Stimulated activated CD8-positive, alpha-beta memory T cell treated with anti-CD3 and anti-CD28 coated beads, Interleukin-7, amount 100 ng/mL, for 48 hours (primary cell): ENCODE results near the gene SYTL1.
A peak's percentile ranks its signal among the peaks of the same experiment; 100 is the strongest.

Experiments used
- DNase-seq, 2 donors: peaks; one replicate each; pipeline ENCODE4 v3.0.0-alpha.2; 2020; ENCODE audit warnings: low read depth in 1 of 2; ENCODE audit errors: extremely low read depth in 1 of 2

SYTL1 gene

DNA sequence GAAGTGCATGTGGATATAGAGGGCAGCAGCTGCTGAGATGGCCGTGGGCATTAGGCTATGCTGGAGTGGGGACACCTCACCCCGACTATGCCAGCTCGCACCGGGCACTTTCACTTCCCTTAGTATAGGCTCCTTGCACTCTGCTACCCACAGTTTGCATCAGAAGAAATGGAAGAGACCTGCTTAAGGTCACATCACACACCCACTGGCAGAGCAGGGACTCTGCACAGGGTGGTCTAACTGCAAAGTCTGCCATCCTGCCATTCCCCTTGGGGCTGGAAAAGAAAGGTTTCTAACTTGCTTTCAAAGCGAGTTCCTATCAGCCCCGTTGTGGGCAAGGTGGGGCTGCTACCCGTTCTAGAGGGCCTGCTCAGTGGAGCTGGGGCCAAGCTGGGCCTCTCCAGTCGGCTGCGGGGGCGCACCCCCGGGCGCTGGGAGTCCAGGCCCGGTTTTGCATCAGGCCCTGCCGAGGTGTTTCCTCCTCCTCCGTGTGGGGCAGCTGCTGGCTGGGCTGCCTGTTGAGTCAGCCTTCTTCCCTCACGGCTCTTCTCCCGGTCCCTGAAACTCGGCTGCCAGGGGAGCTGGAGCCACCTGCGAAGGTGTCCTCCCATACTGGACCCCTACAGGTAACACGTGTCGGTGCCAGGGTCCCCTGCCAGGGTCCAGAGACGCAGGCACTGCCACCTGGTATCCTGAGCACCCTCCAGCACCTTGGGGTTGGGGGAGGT, at the start of gene SYTL1:
TSS of gene SYTL1 (plus strand) at position 498 of the 728 bp plus-strand sequence. CDS start 3,313 bp downstream, outside the sequence.
- DNase-seq: peak in 1 of 2 donors; percentile 56

GRCh38 chr1:27292106-27292505, 49.7 kb upstream of the SYTL1 start:
- DNase-seq: no peak

- DNase-seq: no peak
These were observed 47.9 kb upstream of the SYTL1 start for GRCh38 chr1:27293915-27294314.

DNA sequence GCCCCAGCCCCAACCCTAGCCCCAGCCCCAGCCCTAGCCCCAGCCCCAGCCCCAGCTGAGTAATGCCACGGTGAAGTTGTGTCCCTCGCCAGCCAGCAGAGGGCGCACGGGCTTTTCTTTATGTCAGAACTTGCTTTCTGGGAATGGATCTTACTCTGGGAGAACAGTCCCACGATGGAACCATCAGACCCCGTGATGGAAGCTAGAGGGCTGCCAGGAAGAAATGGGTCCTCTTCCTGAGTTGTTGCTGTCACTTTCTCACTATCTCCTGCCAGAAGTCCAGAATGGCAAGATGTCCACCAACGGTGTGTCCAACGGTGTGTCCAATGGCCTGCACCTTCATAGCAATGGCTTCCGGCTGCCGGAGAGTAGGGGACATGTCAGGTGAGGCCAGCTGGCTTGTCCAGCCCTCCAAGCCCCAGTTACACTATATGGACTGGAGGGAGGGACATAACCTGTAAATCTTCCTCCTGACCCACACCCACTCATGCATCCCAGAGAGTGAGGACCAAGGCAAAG, 45.0 kb upstream of the SYTL1 start:
- DNase-seq: peak; percentile 28 to 32

DNA sequence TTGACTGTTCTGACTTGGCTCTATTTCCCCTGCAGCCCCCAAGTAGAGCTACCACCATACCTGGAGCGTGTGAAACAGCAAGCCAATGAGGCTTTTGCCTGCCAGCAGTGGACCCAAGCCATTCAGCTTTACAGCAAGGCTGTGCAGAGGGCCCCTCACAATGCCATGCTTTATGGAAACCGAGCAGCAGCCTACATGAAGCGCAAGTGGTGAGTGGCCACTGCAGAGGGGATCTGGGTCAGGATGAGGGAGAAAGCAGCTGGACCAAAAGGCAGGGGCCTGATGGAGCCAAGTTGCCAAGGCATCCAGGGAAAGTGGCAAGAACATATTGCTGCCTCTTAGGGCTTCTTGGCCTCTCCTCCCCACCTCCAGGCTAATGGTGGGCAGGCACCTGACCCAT, 43.9 kb upstream of the SYTL1 start:
- DNase-seq: no peak

- no peak for DNase-seq
These were observed 43.0 kb upstream of the SYTL1 start for GRCh38 chr1:27298632-27299384.

DNA sequence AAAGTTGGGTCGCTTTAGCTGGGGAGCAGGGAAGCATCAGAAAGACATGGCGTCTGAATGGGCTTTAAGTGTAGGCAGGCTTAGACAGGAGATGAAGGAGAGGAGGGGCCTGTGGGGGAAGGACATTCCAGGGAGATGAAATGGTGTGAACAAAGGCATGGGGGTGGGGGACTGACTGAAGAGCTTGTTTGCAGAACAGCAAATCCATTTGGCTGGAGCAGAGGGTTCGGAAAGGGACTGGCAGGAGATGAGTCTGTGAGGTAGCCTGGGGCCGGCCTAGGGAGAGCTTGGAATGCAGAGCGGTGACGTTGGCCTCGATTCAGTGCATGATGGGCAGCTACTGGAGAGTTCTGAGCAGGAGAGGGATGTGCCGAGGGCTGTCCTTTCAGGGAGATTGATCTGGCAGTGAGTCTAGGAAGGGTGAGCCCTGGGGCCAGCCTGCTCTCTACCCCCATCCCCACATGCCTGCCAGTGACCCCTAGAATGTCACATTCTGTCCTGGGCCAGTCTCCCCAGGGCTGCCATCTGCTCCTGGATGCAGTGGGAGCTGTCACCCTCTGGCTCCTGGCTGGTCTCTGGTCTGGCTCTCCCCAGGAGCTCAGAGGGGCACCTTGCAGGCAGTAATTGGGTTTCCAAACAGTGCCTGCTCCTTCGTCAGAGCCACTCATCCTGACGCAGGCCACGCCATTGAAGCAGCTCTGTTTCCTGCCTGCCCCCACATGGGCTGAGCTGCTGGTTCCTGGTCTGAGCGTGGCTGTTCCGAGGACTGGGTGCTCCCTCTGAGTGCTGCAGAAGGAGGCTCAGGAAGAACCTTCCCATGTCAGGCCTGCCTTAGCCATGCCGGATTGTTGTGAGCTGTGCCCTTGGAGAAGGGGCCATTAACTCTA, 42.2 kb upstream of the SYTL1 start:
- no peak for DNase-seq

DNA sequence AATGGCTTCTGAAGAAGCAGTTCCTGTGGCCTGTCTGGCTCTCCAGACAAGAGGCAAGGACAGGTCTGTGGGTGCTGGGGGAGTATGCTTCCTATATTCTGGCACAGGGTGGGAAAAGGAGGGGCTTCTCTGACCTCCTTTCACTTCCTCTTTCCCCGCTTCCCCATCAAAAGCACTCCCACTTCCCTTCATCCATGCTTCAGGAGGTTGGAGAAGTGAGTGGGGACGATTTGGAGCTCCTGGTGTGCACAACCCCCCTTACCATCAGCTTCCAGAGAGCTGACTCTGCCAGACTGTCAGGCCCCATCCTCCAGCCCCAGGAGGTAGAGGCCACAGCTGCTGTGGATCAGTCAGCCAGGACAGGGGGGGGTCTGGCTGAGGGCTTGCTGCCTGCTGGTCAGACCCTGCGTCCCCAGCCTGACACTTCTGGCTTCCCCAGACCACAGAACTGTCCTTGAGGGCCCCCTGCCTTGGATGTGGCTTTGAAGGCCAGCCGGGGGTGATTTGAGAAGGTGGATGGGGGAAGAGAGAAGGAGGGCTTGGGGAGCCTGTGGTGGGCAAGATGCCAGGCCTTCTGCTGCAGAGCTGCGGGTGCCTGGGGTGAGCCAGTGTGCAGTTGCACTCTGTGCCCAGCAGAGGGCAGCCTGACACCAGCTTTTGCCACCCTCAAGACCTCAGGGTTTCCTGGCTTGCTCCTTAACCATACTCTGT, 41.3 kb upstream of the SYTL1 start:
- DNase-seq: peak; percentile 32 to 35

- DNase-seq: no peak
These were observed 40.8 kb upstream of the SYTL1 start for GRCh38 chr1:27301052-27301422.

GRCh38 chr1:27301582-27302199, 40.1 kb upstream of the SYTL1 start:
- DNase-seq: no peak

- DNase-seq: no peak
These were observed 39.2 kb upstream of the SYTL1 start for GRCh38 chr1:27302612-27303011.

DNA sequence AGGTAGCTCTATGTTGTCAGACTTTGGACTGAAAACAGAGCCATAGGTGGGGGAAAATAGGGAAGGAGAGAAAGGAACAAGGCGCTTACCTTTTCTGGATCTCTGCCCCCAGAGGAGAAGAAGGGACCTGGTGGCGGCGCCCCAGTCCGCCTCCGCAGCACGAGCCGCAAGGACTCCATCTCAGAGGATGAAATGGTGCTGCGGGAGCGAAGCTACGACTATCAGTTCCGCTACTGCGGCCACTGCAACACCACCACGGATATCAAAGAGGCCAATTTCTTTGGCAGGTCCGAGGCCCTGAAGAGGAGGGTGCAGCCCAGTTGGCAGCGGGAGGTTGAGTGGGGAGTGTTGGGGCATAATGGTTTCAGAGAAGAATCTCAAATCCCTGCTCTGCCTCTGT, 38.3 kb upstream of the SYTL1 start:
- no peak for DNase-seq

GRCh38 chr1:27306071-27306470, 35.8 kb upstream of the SYTL1 start:
- DNase-seq: no peak

DNA sequence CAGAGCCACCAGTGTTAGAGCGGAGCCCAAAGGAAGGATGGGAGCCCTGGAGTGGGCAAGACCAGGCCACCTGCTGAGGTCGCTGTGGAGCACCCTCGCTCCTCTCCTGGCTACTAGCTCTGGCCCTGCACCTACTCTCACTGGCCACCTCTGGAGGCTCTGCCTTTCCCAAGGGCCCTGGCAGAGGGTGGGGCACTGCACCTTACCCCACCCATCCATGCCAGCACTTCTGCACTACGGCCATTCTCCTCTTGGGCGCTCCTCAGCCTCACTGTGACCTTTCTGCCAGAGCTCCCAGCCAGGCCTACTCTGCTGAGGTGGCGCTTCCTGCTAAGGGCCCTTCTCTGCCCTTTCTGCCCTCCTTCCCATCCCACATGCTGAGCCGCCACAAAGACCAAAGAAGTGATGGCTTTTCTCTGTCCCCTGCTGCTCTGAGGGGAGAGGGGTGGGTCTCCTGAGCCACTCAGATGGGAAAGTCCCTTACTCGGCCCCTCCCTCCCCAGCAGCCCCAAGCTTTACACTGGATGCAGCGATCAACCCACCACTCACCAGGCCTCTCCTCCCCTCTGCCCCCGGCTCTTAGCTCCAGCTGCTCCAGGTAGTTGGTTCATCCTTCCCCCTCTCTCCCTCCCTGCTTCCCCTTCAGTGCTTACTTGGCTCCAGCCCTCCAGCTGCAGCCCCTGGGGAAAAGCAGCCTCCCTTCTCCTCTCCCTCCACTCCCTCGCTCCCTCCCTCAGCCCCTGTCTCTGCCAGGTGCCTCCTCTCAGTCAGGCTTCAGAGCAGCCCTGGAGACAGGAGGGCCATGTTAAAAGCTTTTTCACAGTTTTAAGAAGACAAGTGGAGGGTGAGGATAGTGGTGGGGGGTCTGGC, 34.7 kb upstream of the SYTL1 start:
- DNase-seq: no peak

GRCh38 chr1:27307874-27308598, 33.8 kb upstream of the SYTL1 start:
- no peak for DNase-seq

GRCh38 chr1:27314169-27314568, 27.7 kb upstream of the SYTL1 start:
- DNase-seq: no peak

GRCh38 chr1:27314737-27315136, 27.1 kb upstream of the SYTL1 start:
- no peak for DNase-seq

- no peak for DNase-seq
These were observed 25.0 kb upstream of the SYTL1 start for GRCh38 chr1:27316860-27317259.
